ENCODE data around the gene TMEM266.

Gene TMEM266

GRCh38 chr15:76153241-76154197 is 93.7 kb downstream of the TMEM266 start:
- Mint-ChIP-seq H3K4me1 (peaks cover 6% of the 10 kb centered on the region), H3K9me3 (no peaks in the 10 kb centered on the region), H3K36me3 (ENCODE audit: low read depth) (no peaks in the 10 kb centered on the region), H3K4me3 (no peak overlapping the region), H3K27ac (no peak overlapping the region), H3K27me3 (ENCODE audit: low read depth) (peaks cover 45% of the 10 kb centered on the region)
- no peak for TF ChIP-seq CTCF (IDR thresholded peaks at IDR 0.05; ENCODE audit: unreplicated experiment in 3 of 3)

GRCh38 chr15:76155731-76156130 is 95.9 kb downstream of the TMEM266 start:
- TF ChIP-seq CTCF (IDR thresholded peaks at IDR 0.05; ENCODE audit: unreplicated experiment in 3 of 3): no peak
- no peak overlapping the region for H3K27ac Mint-ChIP-seq
- H3K36me3 Mint-ChIP-seq (ENCODE audit: low read depth): no peaks in the 10 kb centered on the region
- H3K9me3 Mint-ChIP-seq: no peaks in the 10 kb centered on the region
- H3K27me3 Mint-ChIP-seq (ENCODE audit: low read depth): peaks cover 51% of the 10 kb centered on the region
- peaks cover 14% of the 10 kb centered on the region for H3K4me1 Mint-ChIP-seq
- H3K4me3 Mint-ChIP-seq: no peak overlapping the region

- H3K9me3 Mint-ChIP-seq: no peaks in the 10 kb centered on the region
- no peaks in the 10 kb centered on the region for H3K36me3 Mint-ChIP-seq (ENCODE audit: low read depth)
- peak overlapping the region in 1 of 3 experiments; percentile 13 for H3K4me3 Mint-ChIP-seq
- H3K27ac Mint-ChIP-seq: peak overlapping the region; percentile 1 to 74 (median 42)
- no peak for TF ChIP-seq CTCF (IDR thresholded peaks at IDR 0.05; ENCODE audit: unreplicated experiment in 3 of 3)
- peaks cover 43% of the 10 kb centered on the region for H3K27me3 Mint-ChIP-seq (ENCODE audit: low read depth)
- peaks cover 23% of the 10 kb centered on the region for H3K4me1 Mint-ChIP-seq
Observed at GRCh38 chr15:76158226-76158625, 98.4 kb downstream of the TMEM266 start.

- TF ChIP-seq CTCF (IDR thresholded peaks at IDR 0.05; ENCODE audit: unreplicated experiment in 3 of 3): no peak
- Mint-ChIP-seq H3K4me3 (no peak overlapping the region), H3K36me3 (ENCODE audit: low read depth) (no peaks in the 10 kb centered on the region), H3K9me3 (no peaks in the 10 kb centered on the region), H3K27ac (peak overlapping the region in 1 of 3 experiments; percentile 74), H3K27me3 (ENCODE audit: low read depth) (peaks cover 44% of the 10 kb centered on the region), H3K4me1 (peaks cover 27% of the 10 kb centered on the region)
Observed at GRCh38 chr15:76158815-76159214, 99.0 kb downstream of the TMEM266 start.

- Mint-ChIP-seq H3K27me3 (ENCODE audit: low read depth) (peaks cover 41% of the 10 kb centered on the region), H3K4me3 (no peak overlapping the region), H3K36me3 (ENCODE audit: low read depth) (no peaks in the 10 kb centered on the region), H3K9me3 (no peaks in the 10 kb centered on the region), H3K27ac (peak overlapping the region in 1 of 3 experiments; percentile 74), H3K4me1 (peaks cover 31% of the 10 kb centered on the region)
- no peak for TF ChIP-seq CTCF (IDR thresholded peaks at IDR 0.05; ENCODE audit: unreplicated experiment in 3 of 3)
Observed at GRCh38 chr15:76159282-76159681, 99.5 kb downstream of the TMEM266 start.

All from nephron (organoid).